Subcutaneous adipose tissue (tissue), 4 donors: ENCODE measurements around the gene HOXC11. TPM values are rescaled to one million over a fixed set of nuclear protein-coding genes. Genes with fewer than 3 reads are reported as not detected.

ENCODE experiments used
- CTCF ChIP-seq: fragments of 450-650 bp; IDR thresholded peaks from one replicate; pipeline ENCODE4 v1.5.1; 2016; ENCODE audit warnings: low read depth, mild to moderate bottlenecking, control low read depth, antibody characterized with exemption, moderate library complexity
- total RNA-seq, 4 donors: library from RNA; depleted of rRNA; stranded (reverse); fragments of >200 nt; gene quantifications; one replicate each; pipeline ENCODE4 v1.1.0, GENCODE V29; 2016

The HOXC11 gene
- total RNA-seq, 4 donors from 2014 or later: 0.38 to 0.51 (median 0.44) TPM; not detected in 1

- TF ChIP-seq CTCF: no peak
Observed at GRCh38 chr12:53961025-53961761, 11.7 kb upstream of the HOXC11 start.

- no peak for TF ChIP-seq CTCF
Observed at GRCh38 chr12:53963005-53963404, 9.9 kb upstream of the HOXC11 start.

- no peak for TF ChIP-seq CTCF
Observed at GRCh38 chr12:53963434-53964314, 9.3 kb upstream of the HOXC11 start.

GRCh38 chr12:53964315-53964713 lies 8.6 kb upstream of the HOXC11 start:
- no peak for TF ChIP-seq CTCF

GRCh38 chr12:53965281-53966084 lies 7.4 kb upstream of the HOXC11 start:
- no peak for TF ChIP-seq CTCF

GRCh38 chr12:53966085-53966384 lies 6.9 kb upstream of the HOXC11 start:
- no peak for TF ChIP-seq CTCF
